IPS-20b (cell line): ENCODE results near the gene GPC5.
"Not testable (repeated sequence)": the region's sequence is repeated elsewhere in the genome, so short reads cannot be mapped to it uniquely, and the experiment has no call there.

Source experiments
- H3K27ac ChIP-seq: one replicate; pipeline ENCODE4 v1.5.1; 2013; ENCODE audit warnings: low read length
- H3K27me3 ChIP-seq: 2 replicates; pipeline ENCODE4 v1.6.1; 2013; ENCODE audit warnings: mild to moderate bottlenecking, low read length, inconsistent platforms; ENCODE audit not compliant: insufficient read depth
- H3K36me3 ChIP-seq: 2 replicates; pipeline ENCODE4 v1.6.1; 2013; ENCODE audit warnings: low read depth, mild to moderate bottlenecking, inconsistent platforms, low read length, moderate library complexity; ENCODE audit not compliant: insufficient read depth
- H3K4me1 ChIP-seq: 2 replicates; pipeline ENCODE4 v1.6.1; 2013; ENCODE audit warnings: mild to moderate bottlenecking, control low read depth, inconsistent platforms, low read length, moderate library complexity; ENCODE audit not compliant: insufficient read depth
- H3K4me3 ChIP-seq: 2 replicates; pipeline ENCODE4 v1.5.1; 2013; ENCODE audit warnings: mild to moderate bottlenecking, low read length, inconsistent platforms
- H3K9ac ChIP-seq: 2 replicates; pipeline ENCODE4 v1.6.1; 2013; ENCODE audit warnings: low read depth, mild to moderate bottlenecking, inconsistent platforms, low read length, moderate library complexity
- H3K9me3 ChIP-seq: 2 replicates; pipeline ENCODE4 v1.6.1; 2013; ENCODE audit warnings: mild to moderate bottlenecking, low read depth, low read length, inconsistent platforms; ENCODE audit not compliant: insufficient read depth

The GPC5 gene

GRCh38 chr13:91408971-91409370, 10.6 kb downstream of the GPC5 start:
- Histone ChIP-seq H3K27me3 (no peaks in the 10 kb centered on the region), H3K9me3 (no peaks in the 10 kb centered on the region), H3K4me1 (no peaks in the 10 kb centered on the region; the same call in 1 of the 2 replicates), H3K9ac (no peak overlapping the region), H3K36me3 (no peaks in the 10 kb centered on the region), H3K27ac (no peak overlapping the region), H3K4me3 (no peak overlapping the region)

GRCh38 chr13:91416579-91416978, 18.2 kb downstream of the GPC5 start:
- not testable (repeated sequence) for H3K27me3 ChIP-seq, H3K9me3 ChIP-seq, H3K27ac ChIP-seq, H3K4me3 ChIP-seq, H3K9ac ChIP-seq, H3K36me3 ChIP-seq, H3K4me1 ChIP-seq

- H3K4me1 ChIP-seq: no peaks in the 10 kb centered on the region
- no peaks in the 10 kb centered on the region for H3K27me3 ChIP-seq
- no peaks in the 10 kb centered on the region for H3K36me3 ChIP-seq
- no peak overlapping the region for H3K9ac ChIP-seq
- no peak overlapping the region for H3K27ac ChIP-seq
- no peaks in the 10 kb centered on the region for H3K9me3 ChIP-seq
- no peak overlapping the region for H3K4me3 ChIP-seq
Observed at GRCh38 chr13:91417660-91418325, 19.4 kb downstream of the GPC5 start.

GRCh38 chr13:91426913-91427312, 28.5 kb downstream of the GPC5 start:
- H3K27me3 ChIP-seq: no peaks in the 10 kb centered on the region
- H3K36me3 ChIP-seq: no peaks in the 10 kb centered on the region
- H3K4me1 ChIP-seq: no peaks in the 10 kb centered on the region
- no peak overlapping the region for H3K9ac ChIP-seq
- peaks cover 31% of the 10 kb centered on the region for H3K9me3 ChIP-seq
- H3K27ac ChIP-seq: no peak overlapping the region
- no peak overlapping the region for H3K4me3 ChIP-seq

GRCh38 chr13:91438674-91439073, 40.3 kb downstream of the GPC5 start:
- H3K27ac ChIP-seq, H3K4me1 ChIP-seq, H3K9ac ChIP-seq, H3K4me3 ChIP-seq, H3K36me3 ChIP-seq, H3K27me3 ChIP-seq: not testable (repeated sequence)
- peaks cover 22% of the 10 kb centered on the region for H3K9me3 ChIP-seq

- no peaks in the 10 kb centered on the region for H3K4me1 ChIP-seq
- H3K27me3 ChIP-seq: no peaks in the 10 kb centered on the region
- H3K27ac ChIP-seq: no peak overlapping the region
- no peak overlapping the region for H3K4me3 ChIP-seq
- no peaks in the 10 kb centered on the region for H3K36me3 ChIP-seq
- no peaks in the 10 kb centered on the region for H3K9me3 ChIP-seq
- no peak overlapping the region for H3K9ac ChIP-seq
Observed at GRCh38 chr13:91450913-91451312, 52.5 kb downstream of the GPC5 start.

- no peaks in the 10 kb centered on the region for H3K4me1 ChIP-seq
- no peaks in the 10 kb centered on the region for H3K27me3 ChIP-seq
- no peaks in the 10 kb centered on the region for H3K9me3 ChIP-seq
- H3K36me3 ChIP-seq: no peaks in the 10 kb centered on the region
- no peak overlapping the region for H3K9ac ChIP-seq
- H3K4me3 ChIP-seq: no peak overlapping the region
- H3K27ac ChIP-seq: no peak overlapping the region
Observed at GRCh38 chr13:91454666-91455065, 56.2 kb downstream of the GPC5 start.

- H3K27ac ChIP-seq: no peak overlapping the region
- H3K27me3 ChIP-seq: no peaks in the 10 kb centered on the region
- no peaks in the 10 kb centered on the region for H3K36me3 ChIP-seq
- H3K9me3 ChIP-seq: no peaks in the 10 kb centered on the region
- no peaks in the 10 kb centered on the region for H3K4me1 ChIP-seq
- no peak overlapping the region for H3K4me3 ChIP-seq
- no peak overlapping the region for H3K9ac ChIP-seq
Observed at GRCh38 chr13:91456837-91457236, 58.4 kb downstream of the GPC5 start.

GRCh38 chr13:91459485-91459884, 61.1 kb downstream of the GPC5 start:
- no peak overlapping the region for H3K9ac ChIP-seq
- H3K27me3 ChIP-seq: no peaks in the 10 kb centered on the region
- H3K4me1 ChIP-seq: no peaks in the 10 kb centered on the region
- H3K36me3 ChIP-seq: no peaks in the 10 kb centered on the region
- no peak overlapping the region for H3K27ac ChIP-seq
- no peaks in the 10 kb centered on the region for H3K9me3 ChIP-seq
- no peak overlapping the region for H3K4me3 ChIP-seq

- no peaks in the 10 kb centered on the region for H3K27me3 ChIP-seq
- H3K4me3 ChIP-seq: no peak overlapping the region
- H3K4me1 ChIP-seq: no peaks in the 10 kb centered on the region
- H3K27ac ChIP-seq: no peak overlapping the region
- no peak overlapping the region for H3K9ac ChIP-seq
- H3K9me3 ChIP-seq: no peaks in the 10 kb centered on the region
- no peaks in the 10 kb centered on the region for H3K36me3 ChIP-seq
Observed at GRCh38 chr13:91464336-91464735, 65.9 kb downstream of the GPC5 start.

GRCh38 chr13:91467236-91467635, 68.8 kb downstream of the GPC5 start:
- H3K4me3 ChIP-seq: no peak overlapping the region
- no peaks in the 10 kb centered on the region for H3K9me3 ChIP-seq

GRCh38 chr13:91468301-91468700, 69.9 kb downstream of the GPC5 start:
- Histone ChIP-seq H3K27ac (no peak overlapping the region), H3K9me3 (no peaks in the 10 kb centered on the region), H3K36me3 (no peaks in the 10 kb centered on the region), H3K9ac (no peak overlapping the region), H3K4me1 (no peaks in the 10 kb centered on the region), H3K4me3 (no peak overlapping the region), H3K27me3 (no peaks in the 10 kb centered on the region)

More at GRCh38 chr13:91467236-91467635, 68.8 kb downstream of the GPC5 start:
- H3K27ac ChIP-seq: no peak overlapping the region
- no peak overlapping the region for H3K9ac ChIP-seq
- no peaks in the 10 kb centered on the region for H3K27me3 ChIP-seq
- H3K36me3 ChIP-seq: no peaks in the 10 kb centered on the region
- H3K4me1 ChIP-seq: no peaks in the 10 kb centered on the region
